Measurements from ENCODE around the gene RFX3. TPM values are rescaled to one million over a fixed set of nuclear protein-coding genes. Genes with fewer than 3 reads are reported as not detected.

RFX3 gene
- total RNA-seq, 1 donor from 2014 or later, result 11.9 TPM

DNA sequence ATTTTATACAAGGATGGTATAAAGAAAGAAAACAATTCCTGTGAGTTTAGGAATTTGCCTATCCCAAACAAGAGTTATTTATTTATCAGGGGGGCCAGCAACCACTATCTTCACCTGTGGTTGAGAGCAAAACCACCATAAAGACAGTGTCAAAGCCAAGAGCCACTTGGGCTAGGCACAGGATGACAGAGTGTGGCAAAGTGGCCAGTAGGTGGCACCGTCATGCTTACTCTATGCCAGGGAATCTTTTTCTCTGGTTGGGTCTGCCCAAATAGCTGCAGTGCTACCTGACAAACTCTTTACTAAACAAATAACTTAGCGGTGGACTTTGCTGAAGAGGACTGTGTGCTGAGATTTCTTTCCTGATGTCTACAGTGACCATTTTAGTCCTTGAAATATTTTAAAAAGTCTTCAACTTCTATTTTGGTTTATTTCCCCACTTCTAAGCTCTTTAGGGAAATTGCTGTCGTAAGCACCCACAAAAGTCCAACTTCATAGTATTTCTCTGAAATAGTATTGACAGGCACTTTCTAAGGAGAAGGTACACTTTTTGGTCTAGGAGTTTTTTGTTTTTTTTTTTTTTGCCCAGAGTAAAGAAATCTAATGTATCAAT lies 285.0 kb downstream of the RFX3 start:
- Mint-ChIP-seq H3K27me3 (ENCODE audit: low read depth) (no peaks in the 10 kb centered on the region), H3K4me1 (ENCODE audit: low read depth) (peaks cover 5% of the 10 kb centered on the region), H3K4me3 (ENCODE audit: low read depth) (no peak overlapping the region), H3K36me3 (ENCODE audit: low read depth) (no peaks in the 10 kb centered on the region), H3K27ac (no peak overlapping the region), H3K9me3 (no peaks in the 10 kb centered on the region)
- intact Hi-C loops (cut with micrococcal nuclease), result loop anchor here (1.0 to 10.0 kb wide), 3 partner anchors 201 to 1134 kb away; no protein-coding TSS in a partner anchor
- DNase-seq (ENCODE audit: low spot score), result peak; percentile 46

DNA sequence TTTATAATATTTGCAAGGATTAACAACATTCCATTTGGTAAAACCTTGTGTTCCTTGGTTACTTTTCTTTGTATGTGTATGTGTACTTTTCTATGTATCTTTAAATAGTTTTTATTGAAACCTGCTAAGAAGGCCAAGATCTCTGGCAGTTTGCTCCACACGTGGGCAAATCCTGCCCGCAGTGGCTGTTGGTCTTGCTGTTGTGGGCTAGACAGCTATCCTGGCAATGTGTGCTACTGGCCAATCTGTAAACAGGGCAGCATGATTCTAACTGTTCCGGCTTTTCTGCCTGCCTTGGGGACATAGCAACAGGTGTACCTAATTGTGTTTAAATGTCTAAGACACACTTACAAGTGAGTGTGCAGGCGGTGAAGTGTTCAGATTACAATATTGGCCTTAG lies 286.6 kb downstream of the RFX3 start:
- Mint-ChIP-seq H3K27me3 (ENCODE audit: low read depth) (no peaks in the 10 kb centered on the region), H3K4me1 (ENCODE audit: low read depth) (no peaks in the 10 kb centered on the region), H3K27ac (no peak overlapping the region), H3K4me3 (ENCODE audit: low read depth) (no peak overlapping the region), H3K9me3 (no peaks in the 10 kb centered on the region), H3K36me3 (ENCODE audit: low read depth) (no peaks in the 10 kb centered on the region)
- DNase-seq (ENCODE audit: low spot score), result no peak
- intact Hi-C loops (cut with micrococcal nuclease), result no loop called here

DNA sequence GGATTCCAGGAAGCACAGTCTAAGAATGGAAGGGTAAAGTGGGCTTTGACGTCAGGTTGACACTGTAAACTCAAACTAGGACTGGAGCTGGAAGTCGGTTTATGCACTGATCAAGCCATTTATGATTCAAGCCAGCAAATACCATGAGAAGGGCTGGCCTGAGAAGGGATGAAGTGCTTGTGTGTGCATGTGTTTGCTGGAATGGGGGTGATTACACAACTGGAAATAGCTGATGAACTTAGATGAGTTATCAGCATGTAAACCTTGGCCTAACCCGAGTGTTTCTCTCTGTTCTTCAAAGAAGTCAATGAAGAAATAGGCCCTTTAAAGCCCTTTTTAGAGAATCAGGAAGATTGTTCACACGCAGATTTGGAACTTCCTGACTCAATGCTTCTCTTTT lies 287.6 kb downstream of the RFX3 start:
- Mint-ChIP-seq H3K4me3 (ENCODE audit: low read depth) (no peak overlapping the region), H3K36me3 (ENCODE audit: low read depth) (no peaks in the 10 kb centered on the region), H3K9me3 (no peaks in the 10 kb centered on the region), H3K27ac (no peak overlapping the region), H3K27me3 (ENCODE audit: low read depth) (no peaks in the 10 kb centered on the region), H3K4me1 (ENCODE audit: low read depth) (no peaks in the 10 kb centered on the region)
- intact Hi-C loops (cut with micrococcal nuclease), result no loop called here
- no peak for DNase-seq (ENCODE audit: low spot score)

DNA sequence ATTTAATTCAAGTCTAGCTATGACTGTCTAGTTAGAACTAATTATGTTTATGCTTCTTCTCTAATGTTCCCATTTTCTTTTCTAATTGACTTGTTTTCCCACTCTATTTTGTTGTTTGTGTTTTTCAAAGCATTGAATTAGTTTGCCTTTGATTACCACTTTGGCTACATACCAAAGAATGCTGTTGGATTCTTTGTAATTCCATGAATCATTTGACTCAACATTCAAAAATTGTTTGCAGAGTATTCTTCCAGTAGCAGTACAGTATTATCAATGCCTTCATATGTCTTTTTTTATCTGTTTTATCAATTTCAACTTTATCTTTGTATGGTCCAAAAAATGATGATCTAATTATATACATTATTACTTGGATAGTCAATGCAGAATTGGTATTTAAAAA lies 288.7 kb downstream of the RFX3 start:
- Mint-ChIP-seq H3K4me3 (ENCODE audit: low read depth) (no peak overlapping the region), H3K36me3 (ENCODE audit: low read depth) (no peaks in the 10 kb centered on the region), H3K9me3 (no peaks in the 10 kb centered on the region), H3K27ac (no peak overlapping the region), H3K27me3 (ENCODE audit: low read depth) (no peaks in the 10 kb centered on the region), H3K4me1 (ENCODE audit: low read depth) (no peaks in the 10 kb centered on the region)
- intact Hi-C loops (cut with micrococcal nuclease), result no loop called here
- DNase-seq (ENCODE audit: low spot score), result no peak

DNA sequence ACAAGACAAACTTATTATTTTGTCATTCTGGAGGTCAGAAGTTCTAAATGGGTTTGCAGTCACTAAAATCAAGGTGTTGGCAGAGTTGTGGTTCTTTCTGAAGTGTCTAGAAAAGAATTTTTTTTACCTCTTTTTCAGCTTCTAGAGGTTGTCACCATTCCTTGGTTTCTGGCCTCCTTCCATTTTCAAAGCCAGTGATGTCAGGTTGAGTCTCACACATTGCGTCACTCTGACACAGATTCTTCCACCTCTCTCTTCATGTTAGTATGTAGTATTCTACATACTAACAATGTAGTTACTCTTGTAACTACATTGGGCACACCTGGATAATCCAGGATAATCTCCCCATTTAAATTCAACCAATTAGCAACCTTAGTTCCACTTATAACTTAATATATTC lies 290.3 kb downstream of the RFX3 start:
- Mint-ChIP-seq H3K36me3 (ENCODE audit: low read depth) (no peaks in the 10 kb centered on the region), H3K4me1 (ENCODE audit: low read depth) (no peaks in the 10 kb centered on the region)
- intact Hi-C loops (cut with micrococcal nuclease), result no loop called here

DNA sequence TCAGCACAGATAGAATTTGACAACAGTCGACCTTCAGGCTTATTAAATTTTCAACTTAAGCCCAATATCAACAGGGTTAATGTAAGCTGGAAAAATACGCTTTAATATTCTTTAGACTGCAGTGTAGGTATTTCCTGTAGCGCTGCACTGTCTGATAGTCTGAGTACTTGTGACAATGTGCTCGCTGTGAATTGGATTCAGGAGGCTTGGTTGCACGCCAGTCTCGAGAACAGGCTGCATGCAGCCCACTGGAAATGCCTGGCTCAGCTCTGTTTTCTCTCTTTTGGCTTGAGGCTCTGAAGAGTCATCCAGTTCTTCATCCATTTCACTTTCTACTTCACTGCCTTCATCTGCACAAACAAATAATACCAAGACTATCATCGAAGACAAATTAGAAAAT lies 300.9 kb downstream of the RFX3 start:
- intact Hi-C loops (cut with micrococcal nuclease), result no loop called here
- H3K27me3 Mint-ChIP-seq (ENCODE audit: low read depth), result no peaks in the 10 kb centered on the region
- no peak for DNase-seq (ENCODE audit: low spot score)
- no peaks in the 10 kb centered on the region for H3K9me3 Mint-ChIP-seq
- H3K36me3 Mint-ChIP-seq (ENCODE audit: low read depth), result no peaks in the 10 kb centered on the region
- no peak overlapping the region for H3K4me3 Mint-ChIP-seq (ENCODE audit: low read depth)
- no peak overlapping the region for H3K27ac Mint-ChIP-seq
- no peaks in the 10 kb centered on the region for H3K4me1 Mint-ChIP-seq (ENCODE audit: low read depth)

More for the DNA sequence above, 290.3 kb downstream of the RFX3 start:
- Mint-ChIP-seq H3K4me3 (ENCODE audit: low read depth) (no peak overlapping the region), H3K27me3 (ENCODE audit: low read depth) (no peaks in the 10 kb centered on the region), H3K27ac (no peak overlapping the region), H3K9me3 (no peaks in the 10 kb centered on the region)
- no peak for DNase-seq (ENCODE audit: low spot score)

DNA sequence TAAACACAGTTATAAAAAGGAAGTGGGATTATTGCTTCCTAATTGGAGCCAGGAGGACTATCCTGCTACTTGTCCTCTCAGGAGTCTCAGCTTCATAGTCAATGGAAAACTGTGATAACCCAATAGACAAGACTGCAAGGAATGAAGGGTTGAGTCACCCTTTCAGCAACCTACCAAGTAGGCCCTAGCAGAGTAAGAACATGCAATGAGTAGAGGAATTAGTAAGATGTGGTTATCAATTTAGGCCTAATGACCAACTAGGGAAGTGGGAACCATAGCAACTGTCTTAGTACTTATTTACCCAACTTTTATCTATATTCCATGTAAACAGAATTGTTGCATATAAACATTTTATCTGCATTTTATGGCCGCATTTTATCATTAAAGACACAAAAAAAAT lies 310.1 kb downstream of the RFX3 start:
- no peaks in the 10 kb centered on the region for H3K4me1 Mint-ChIP-seq (ENCODE audit: low read depth)
- no peak overlapping the region for H3K27ac Mint-ChIP-seq
- no peaks in the 10 kb centered on the region for H3K9me3 Mint-ChIP-seq
- intact Hi-C loops (cut with micrococcal nuclease), result no loop called here
- no peaks in the 10 kb centered on the region for H3K36me3 Mint-ChIP-seq (ENCODE audit: low read depth)
- no peak overlapping the region for H3K4me3 Mint-ChIP-seq (ENCODE audit: low read depth)
- DNase-seq (ENCODE audit: low spot score), result no peak
- H3K27me3 Mint-ChIP-seq (ENCODE audit: low read depth), result peaks cover 11% of the 10 kb centered on the region

DNA sequence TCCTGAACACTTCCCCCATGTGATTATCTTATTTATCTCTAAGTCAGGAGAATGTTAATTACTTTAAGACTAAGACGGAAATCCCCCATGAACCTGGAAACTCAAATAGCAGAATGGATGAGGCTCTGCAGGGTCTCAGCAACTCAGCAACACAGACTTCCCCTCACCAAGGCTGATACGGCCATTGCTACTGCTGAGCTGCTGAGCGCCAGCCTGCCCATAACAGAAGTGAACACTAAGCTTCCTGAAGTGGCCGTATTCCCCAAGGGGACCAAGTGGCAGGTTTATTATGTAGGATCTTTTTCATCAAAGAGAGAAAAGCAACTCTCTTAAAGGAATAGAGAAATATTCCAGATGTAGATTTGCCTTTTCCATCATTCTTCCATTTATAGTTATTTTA lies 311.1 kb downstream of the RFX3 start:
- Mint-ChIP-seq H3K27ac (no peak overlapping the region), H3K36me3 (ENCODE audit: low read depth) (no peaks in the 10 kb centered on the region), H3K4me3 (ENCODE audit: low read depth) (no peak overlapping the region), H3K27me3 (ENCODE audit: low read depth) (peaks cover 12% of the 10 kb centered on the region), H3K9me3 (no peaks in the 10 kb centered on the region), H3K4me1 (ENCODE audit: low read depth) (no peaks in the 10 kb centered on the region)
- intact Hi-C loops (cut with micrococcal nuclease), result no loop called here
- no peak for DNase-seq (ENCODE audit: low spot score)

DNA sequence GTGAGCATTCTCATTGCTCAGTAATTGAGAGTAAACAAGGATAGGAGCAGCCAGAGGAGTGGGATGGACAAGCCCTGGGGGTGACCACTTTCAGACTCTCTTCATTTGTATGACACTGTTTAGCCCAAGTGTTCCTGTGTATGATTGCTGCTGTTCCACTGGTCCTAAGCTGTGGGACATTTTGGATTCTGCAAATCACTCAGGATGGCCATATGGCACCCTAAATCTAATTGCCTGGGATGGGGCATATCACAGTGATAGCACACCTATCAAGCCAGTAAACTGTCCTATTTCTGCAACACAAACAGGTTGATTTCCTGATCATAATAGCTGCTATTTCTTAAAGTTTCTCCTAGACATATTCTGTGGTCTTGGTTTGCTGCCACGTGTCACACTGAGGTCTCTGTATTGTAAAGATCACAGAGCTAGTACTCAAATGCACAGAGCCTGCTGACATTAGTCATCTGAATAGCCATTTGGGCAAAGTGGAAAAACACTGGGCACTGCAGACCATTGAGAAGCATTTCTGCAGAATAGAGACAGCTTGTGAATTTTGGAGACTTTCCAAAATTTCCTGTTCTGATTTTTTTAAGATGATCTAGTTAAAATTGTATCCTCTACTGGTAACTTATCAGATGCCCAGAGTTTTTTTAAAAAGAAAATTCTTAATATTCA lies 320.2 kb downstream of the RFX3 start:
- intact Hi-C loops (cut with micrococcal nuclease), result no loop called here
- Mint-ChIP-seq H3K4me3 (ENCODE audit: low read depth) (no peak overlapping the region), H3K4me1 (ENCODE audit: low read depth) (no peaks in the 10 kb centered on the region), H3K9me3 (no peaks in the 10 kb centered on the region), H3K27me3 (ENCODE audit: low read depth) (peaks cover 7% of the 10 kb centered on the region), H3K27ac (no peak overlapping the region), H3K36me3 (ENCODE audit: low read depth) (no peaks in the 10 kb centered on the region)
- no peak for DNase-seq (ENCODE audit: low spot score)

DNA sequence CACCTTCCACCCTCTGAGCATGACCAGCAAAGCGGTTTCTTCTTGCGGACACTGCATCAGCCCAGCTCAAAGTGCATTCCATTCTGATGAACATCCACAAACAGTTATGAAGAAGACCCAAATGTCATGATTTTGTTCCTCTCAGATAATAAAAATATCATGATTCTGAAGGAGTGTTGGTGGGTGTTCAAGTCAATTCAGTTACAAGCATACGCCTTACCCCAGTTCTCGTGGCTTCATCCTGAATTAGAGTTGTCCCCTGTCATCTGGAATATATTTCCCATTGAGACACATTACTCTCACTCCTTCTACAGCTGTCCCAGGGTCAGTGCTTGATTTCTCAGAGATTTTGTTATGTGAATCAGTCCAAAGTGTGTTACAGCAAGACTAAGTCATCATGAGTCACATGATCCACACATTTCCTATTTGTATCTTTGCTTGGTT lies 325.4 kb downstream of the RFX3 start:
- intact Hi-C loops (cut with micrococcal nuclease), result no loop called here
- no peak overlapping the region for H3K4me3 Mint-ChIP-seq (ENCODE audit: low read depth)
- peaks cover 2% of the 10 kb centered on the region for H3K27me3 Mint-ChIP-seq (ENCODE audit: low read depth)
- no peaks in the 10 kb centered on the region for H3K9me3 Mint-ChIP-seq
- H3K36me3 Mint-ChIP-seq (ENCODE audit: low read depth), result no peaks in the 10 kb centered on the region
- H3K27ac Mint-ChIP-seq, result no peak overlapping the region
- DNase-seq (ENCODE audit: low spot score), result no peak
- no peaks in the 10 kb centered on the region for H3K4me1 Mint-ChIP-seq (ENCODE audit: low read depth)

DNA sequence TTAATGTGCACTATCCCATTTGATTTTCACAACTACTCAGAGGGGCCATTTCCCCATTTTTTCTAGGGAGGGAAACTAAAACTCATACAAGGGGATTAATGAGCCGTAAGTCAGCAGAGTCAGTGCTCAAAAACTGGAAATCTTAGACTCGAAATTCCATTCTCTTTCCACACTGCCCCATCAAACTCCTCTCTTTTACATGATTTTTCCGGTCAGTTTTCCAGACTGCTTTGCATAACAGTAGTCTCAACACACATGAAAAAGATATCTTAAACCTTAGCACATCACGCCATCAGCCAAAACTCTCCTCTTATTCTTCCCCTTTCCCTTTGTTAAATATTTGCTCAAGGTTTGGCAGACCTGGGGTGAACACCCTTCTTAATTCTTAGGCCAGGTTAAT lies 332.0 kb downstream of the RFX3 start:
- Mint-ChIP-seq H3K9me3 (no peaks in the 10 kb centered on the region), H3K4me1 (ENCODE audit: low read depth) (no peaks in the 10 kb centered on the region), H3K27ac (no peak overlapping the region), H3K36me3 (ENCODE audit: low read depth) (no peaks in the 10 kb centered on the region), H3K27me3 (ENCODE audit: low read depth) (peaks cover 4% of the 10 kb centered on the region), H3K4me3 (ENCODE audit: low read depth) (no peak overlapping the region)
- intact Hi-C loops (cut with micrococcal nuclease), result no loop called here
- no peak for DNase-seq (ENCODE audit: low spot score)

DNA sequence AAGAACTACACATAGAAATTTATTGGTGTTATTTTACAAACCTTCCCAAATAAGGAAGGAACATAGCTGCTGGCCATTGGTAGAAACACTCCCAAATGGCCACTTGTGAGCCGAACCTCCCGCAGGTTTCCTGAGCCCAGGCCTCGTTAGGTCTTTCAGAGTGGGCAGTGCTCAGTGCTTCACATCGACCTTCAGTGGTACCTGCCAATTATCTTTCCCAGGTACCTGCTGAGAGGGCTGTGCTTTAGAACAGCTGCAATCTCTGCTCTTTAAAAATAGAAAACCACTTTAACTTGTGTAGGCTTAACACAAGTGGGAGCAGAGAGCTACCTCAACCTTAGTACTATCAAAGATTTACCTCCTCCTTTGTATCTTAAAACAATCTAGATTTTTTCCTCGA lies 334.1 kb downstream of the RFX3 start:
- no peak for DNase-seq (ENCODE audit: low spot score)
- no peak overlapping the region for H3K4me3 Mint-ChIP-seq (ENCODE audit: low read depth)
- no peaks in the 10 kb centered on the region for H3K36me3 Mint-ChIP-seq (ENCODE audit: low read depth)
- peaks cover 10% of the 10 kb centered on the region for H3K27me3 Mint-ChIP-seq (ENCODE audit: low read depth)
- no peak overlapping the region for H3K27ac Mint-ChIP-seq
- intact Hi-C loops (cut with micrococcal nuclease), result no loop called here
- no peaks in the 10 kb centered on the region for H3K9me3 Mint-ChIP-seq
- no peaks in the 10 kb centered on the region for H3K4me1 Mint-ChIP-seq (ENCODE audit: low read depth)

DNA sequence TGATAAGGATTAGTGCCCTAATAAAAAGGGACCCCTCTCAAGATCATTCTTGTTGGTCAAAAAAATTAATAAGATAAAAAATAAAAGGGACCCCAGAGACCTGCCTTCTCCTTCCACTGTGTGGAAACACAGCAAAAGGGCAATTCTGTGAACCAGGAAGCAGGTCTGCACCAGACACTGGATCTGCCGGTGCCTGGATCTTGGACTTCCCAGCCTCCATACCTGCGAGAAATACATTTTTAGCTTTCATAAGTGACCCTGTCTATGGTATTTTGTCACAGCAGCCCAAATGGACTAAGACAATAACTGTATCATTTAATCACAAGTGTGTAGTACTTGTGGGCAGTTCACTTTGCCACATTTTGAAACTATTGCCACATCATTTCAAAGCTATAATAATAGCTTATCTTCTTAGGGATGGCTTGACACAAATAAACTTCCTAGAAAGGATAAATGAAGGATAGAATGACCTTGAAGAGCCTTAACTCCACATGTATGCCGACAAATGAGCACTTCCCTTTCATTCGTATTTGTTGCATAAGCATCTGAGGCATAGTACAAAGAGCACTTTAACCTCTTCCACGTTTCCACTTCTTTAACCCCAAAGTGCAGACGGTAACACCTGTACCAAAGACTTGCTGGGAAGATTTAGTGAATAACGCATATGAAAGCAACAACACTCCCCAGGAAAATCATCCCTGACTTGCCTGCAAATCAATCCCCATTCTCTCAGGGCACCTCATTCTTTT lies 336.5 kb downstream of the RFX3 start:
- no peak for DNase-seq (ENCODE audit: low spot score)
- Mint-ChIP-seq H3K27ac (no peak overlapping the region), H3K9me3 (no peaks in the 10 kb centered on the region), H3K36me3 (ENCODE audit: low read depth) (no peaks in the 10 kb centered on the region), H3K4me1 (ENCODE audit: low read depth) (no peaks in the 10 kb centered on the region), H3K27me3 (ENCODE audit: low read depth) (peaks cover 8% of the 10 kb centered on the region), H3K4me3 (ENCODE audit: low read depth) (no peak overlapping the region)
- intact Hi-C loops (cut with micrococcal nuclease), result no loop called here

Data from activated T-helper 2 cell treated with anti-CD3 and anti-CD28 coated beads, Interferon-gamma antibody, Interleukin-2, Interleukin-4, amounts not matched to agents 10 μg/mL and 5 μg/mL and 100 μg/mL, durations not matched to agents 14 hours and 24 hours and 36 hours (primary cell).